Lower leg skin (tissue), 3 donors: ENCODE results near the gene LMO1.

ENCODE experiments used
- CTCF ChIP-seq, 3 donors: fragments of 450-650 bp; IDR thresholded peaks; one replicate each; pipeline ENCODE4 v1.5.1; 2016; ENCODE audit warnings: antibody characterized with exemption in 3 of 3, mild to moderate bottlenecking in 3 of 3, moderate library complexity in 2 of 3
- POLR2A ChIP-seq, 2 donors: fragments of 450-650 bp; IDR thresholded peaks; one replicate each; pipeline ENCODE4 v1.6.1; 2016 to 2017; ENCODE audit warnings: antibody characterized with exemption in 2 of 2, mild to moderate bottlenecking in 1 of 2, moderate library complexity in 1 of 2

GRCh38 chr11:8249482-8249881 lies 14.2 kb downstream of the LMO1 start:
- no peak for TF ChIP-seq CTCF (IDR thresholded peaks at IDR 0.05)
- TF ChIP-seq POLR2A (IDR thresholded peaks at IDR 0.05): no peak
